Measurements from ENCODE around the gene OR2C3. TPM values are rescaled to one million over a fixed set of nuclear protein-coding genes. Genes with fewer than 3 reads are reported as not detected.

The OR2C3 gene
- total RNA-seq, 2 donors from 2014 or later, result not detected

GRCh38 chr1:247538561-247538960 is 2.3 kb upstream of the OR2C3 start:
- DNase-seq (no peak), ATAC-seq (no peak)
- no peak overlapping the region for H3K27ac ChIP-seq
- TF ChIP-seq POLR2A (IDR thresholded peaks at IDR 0.05) (no peak), CTCF (IDR thresholded peaks at IDR 0.05) (no peak)
- H3K4me1 ChIP-seq, result no peaks in the 10 kb centered on the region
- no peaks in the 10 kb centered on the region for H3K27me3 ChIP-seq
- H3K9me3 ChIP-seq, result no peaks in the 10 kb centered on the region
- WGBS, 2 donors, result 59 to 75% methylated on average over 5 of the region's 5 CpGs
- no peaks in the 10 kb centered on the region for H3K36me3 ChIP-seq (replicated peaks in 1 of 2; ENCODE audit: insufficient read depth in 1 of 2, low read depth in 2 of 2)
- no peak overlapping the region for H3K4me3 ChIP-seq
- intact Hi-C loops (cut with DNase I), result no loop called here

- ATAC-seq, result no peak
- no peak for DNase-seq
- H3K36me3 ChIP-seq (replicated peaks in 1 of 2; ENCODE audit: insufficient read depth in 1 of 2, low read depth in 2 of 2), result no peaks in the 10 kb centered on the region
- no peaks in the 10 kb centered on the region for H3K4me1 ChIP-seq
- H3K27me3 ChIP-seq, result no peaks in the 10 kb centered on the region
- 42 to 51% methylated on average over 3 of the region's 3 CpGs for WGBS, 2 donors
- TF ChIP-seq CTCF (IDR thresholded peaks at IDR 0.05) (no peak), POLR2A (IDR thresholded peaks at IDR 0.05) (no peak)
- H3K27ac ChIP-seq, result no peak overlapping the region
- H3K4me3 ChIP-seq, result no peak overlapping the region
- no peaks in the 10 kb centered on the region for H3K9me3 ChIP-seq
- intact Hi-C loops (cut with DNase I), result no loop called here
Observed at GRCh38 chr1:247535402-247535801, 838 bp downstream of the OR2C3 start.

- Histone ChIP-seq H3K36me3 (replicated peaks in 1 of 2; ENCODE audit: insufficient read depth in 1 of 2, low read depth in 2 of 2) (no peaks in the 10 kb centered on the region), H3K9me3 (no peaks in the 10 kb centered on the region), H3K4me1 (no peaks in the 10 kb centered on the region), H3K27ac (no peak overlapping the region), H3K27me3 (no peaks in the 10 kb centered on the region), H3K4me3 (no peak overlapping the region)
- TF ChIP-seq POLR2A (IDR thresholded peaks at IDR 0.05) (no peak), CTCF (IDR thresholded peaks at IDR 0.05) (no peak)
- DNase-seq (no peak), ATAC-seq (no peak)
- intact Hi-C loops (cut with DNase I), result no loop called here
- 83 to 85% methylated on average over 8 of the region's 8 CpGs for WGBS, 2 donors
Observed at GRCh38 chr1:247531937-247532336, 4.3 kb downstream of the OR2C3 start.

GRCh38 chr1:247530785-247531184 is 5.5 kb downstream of the OR2C3 start:
- intact Hi-C loops (cut with DNase I), result no loop called here
- H3K4me3 ChIP-seq, result no peak overlapping the region
- no peak for DNase-seq
- WGBS, 2 donors, result 18 to 29% methylated on average over 9 to 32 of the region's 41 CpGs
- no peaks in the 10 kb centered on the region for H3K36me3 ChIP-seq (replicated peaks in 1 of 2; ENCODE audit: insufficient read depth in 1 of 2, low read depth in 2 of 2)
- TF ChIP-seq CTCF (IDR thresholded peaks at IDR 0.05) (no peak), POLR2A (IDR thresholded peaks at IDR 0.05) (no peak)
- no peak for ATAC-seq
- no peak overlapping the region for H3K27ac ChIP-seq
- no peaks in the 10 kb centered on the region for H3K9me3 ChIP-seq
- no peaks in the 10 kb centered on the region for H3K4me1 ChIP-seq
- no peaks in the 10 kb centered on the region for H3K27me3 ChIP-seq

GRCh38 chr1:247529771-247530355 is 6.4 kb downstream of the OR2C3 start:
- no peak overlapping the region for H3K4me3 ChIP-seq

More at GRCh38 chr1:247529771-247530355, 6.4 kb downstream of the OR2C3 start:
- intact Hi-C loops (cut with DNase I), result no loop called here
- H3K4me1 ChIP-seq, result no peaks in the 10 kb centered on the region
- H3K27ac ChIP-seq, result no peak overlapping the region
- ATAC-seq (no peak), DNase-seq (no peak)
- WGBS, 2 donors, result 56 to 67% methylated on average over 1 of the region's 1 CpG
- H3K9me3 ChIP-seq, result no peaks in the 10 kb centered on the region
- no peaks in the 10 kb centered on the region for H3K27me3 ChIP-seq
- no peaks in the 10 kb centered on the region for H3K36me3 ChIP-seq (replicated peaks in 1 of 2; ENCODE audit: insufficient read depth in 1 of 2, low read depth in 2 of 2)
- TF ChIP-seq CTCF (IDR thresholded peaks at IDR 0.05) (no peak), POLR2A (IDR thresholded peaks at IDR 0.05) (no peak)
